ENCODE measurements around the gene EDRF1.
"Not testable (repeated sequence)": the region's sequence is repeated elsewhere in the genome, so short reads cannot be mapped to it uniquely, and the experiment has no call there.

EDRF1 gene

DNA sequence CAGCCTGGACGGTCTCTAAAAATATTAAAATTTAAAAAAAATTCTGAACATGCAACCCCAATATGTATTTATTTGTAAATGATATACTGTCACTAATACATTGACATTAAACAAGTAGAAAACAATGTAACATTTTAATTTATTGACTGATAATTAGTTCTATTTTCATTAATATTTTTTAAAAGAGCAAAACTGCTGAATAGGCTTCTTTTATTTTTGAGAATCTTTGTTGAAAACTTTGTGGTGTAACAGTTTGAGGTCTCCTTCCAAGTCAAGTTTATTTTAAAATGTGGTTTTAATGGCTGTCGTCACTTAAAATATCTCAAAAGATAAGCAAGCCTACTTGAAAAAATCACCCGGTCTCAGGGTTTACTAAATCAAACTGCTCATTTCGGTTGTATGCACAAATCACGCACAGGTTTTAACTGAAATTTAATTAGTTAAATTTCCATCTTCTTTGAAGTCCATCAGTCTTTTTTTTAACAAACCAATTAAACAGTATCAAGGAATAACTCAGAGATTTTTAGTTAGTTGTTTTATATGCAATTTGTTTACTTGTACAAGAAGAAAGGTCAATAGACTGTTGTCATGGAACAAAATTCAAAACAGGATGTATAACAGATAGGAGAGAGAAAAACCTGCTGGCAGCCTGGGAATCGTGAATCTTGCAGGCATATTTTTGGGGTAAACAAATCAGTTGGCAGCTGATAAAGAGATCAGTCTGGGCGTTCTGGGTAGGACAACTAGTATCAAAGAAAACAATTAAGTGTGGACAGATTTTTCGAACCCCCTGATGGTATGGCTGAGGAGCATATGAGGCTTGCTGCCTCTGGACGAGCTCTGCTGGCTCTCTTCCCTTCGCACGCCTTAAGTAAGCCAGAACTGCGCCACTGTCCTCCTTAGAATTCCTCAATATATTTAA, 9.7 kb upstream of the EDRF1 start:
- no peak for DNase-seq (ENCODE audit: low read depth in 2 of 2)

DNA sequence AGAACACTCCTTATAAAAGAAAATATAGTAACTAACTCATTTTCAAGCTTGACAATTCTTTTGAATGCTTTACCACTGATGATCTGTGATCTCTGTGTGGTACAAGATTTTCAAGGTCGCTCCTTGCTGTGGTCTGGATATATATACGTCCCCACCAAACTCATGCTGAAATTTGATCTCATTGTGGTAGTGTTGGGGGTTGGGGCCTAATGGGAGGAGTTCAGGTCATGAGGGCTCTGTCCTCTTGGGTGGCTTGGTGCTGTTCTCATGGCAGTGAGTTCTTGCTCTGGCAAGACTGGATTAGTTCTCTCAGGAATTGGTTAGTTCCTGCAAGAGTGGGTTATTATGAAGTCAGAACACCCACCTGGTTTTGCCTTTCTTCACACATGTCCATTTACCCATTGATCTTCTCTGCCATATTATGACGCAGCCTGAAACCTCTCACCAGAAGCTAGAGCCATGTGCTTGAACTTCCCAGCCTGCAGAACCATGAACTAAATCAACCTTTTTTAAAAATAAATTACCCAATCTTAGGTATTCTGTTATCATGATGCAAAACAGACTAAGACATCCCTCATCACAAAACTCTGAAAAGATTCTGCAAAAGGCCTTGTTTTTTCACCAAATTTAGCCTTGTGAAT, 8.3 kb upstream of the EDRF1 start:
- DNase-seq (ENCODE audit: low read depth in 2 of 2) = no peak

DNA sequence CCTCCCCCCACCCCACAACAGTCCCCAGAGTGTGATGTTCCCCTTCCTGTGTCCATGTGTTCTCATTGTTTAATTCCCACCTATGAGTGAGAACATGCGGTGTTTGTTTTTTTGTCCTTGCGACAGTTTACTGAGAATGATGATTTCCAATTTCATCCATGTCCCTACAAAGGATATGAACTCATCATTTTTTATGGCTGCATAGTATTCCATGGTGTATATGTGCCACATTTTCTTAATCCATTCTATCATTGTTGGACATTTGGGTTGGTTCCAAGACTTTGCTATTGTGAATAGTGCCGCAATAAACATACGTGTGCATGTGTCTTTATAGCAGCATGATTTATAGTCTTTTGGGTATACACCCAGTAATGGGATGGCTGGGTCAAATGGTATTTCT, 4.8 kb upstream of the EDRF1 start:
- DNase-seq (ENCODE audit: low read depth in 2 of 2) = not testable (repeated sequence)

DNA sequence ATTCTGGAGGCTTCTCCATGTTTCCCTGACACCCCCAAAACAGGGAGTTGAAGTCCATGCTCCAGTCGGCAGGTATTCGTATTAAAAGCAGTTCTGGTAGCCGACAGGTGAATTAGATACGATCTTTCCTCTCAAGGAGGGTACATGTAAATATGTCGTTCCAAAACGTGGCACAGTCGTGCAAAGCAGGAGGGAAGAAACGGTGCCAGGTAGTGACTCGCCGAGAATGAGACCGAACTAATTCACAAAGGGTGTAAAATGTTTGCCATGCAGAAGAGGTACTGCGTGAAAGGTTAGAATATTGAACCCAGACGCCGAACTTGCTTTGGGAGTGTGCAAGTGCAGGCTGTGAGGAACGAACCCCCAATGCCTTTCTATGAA, 483 bp downstream of the EDRF1 start:
- DNase-seq (ENCODE audit: low read depth in 2 of 2) = no peak

DNA sequence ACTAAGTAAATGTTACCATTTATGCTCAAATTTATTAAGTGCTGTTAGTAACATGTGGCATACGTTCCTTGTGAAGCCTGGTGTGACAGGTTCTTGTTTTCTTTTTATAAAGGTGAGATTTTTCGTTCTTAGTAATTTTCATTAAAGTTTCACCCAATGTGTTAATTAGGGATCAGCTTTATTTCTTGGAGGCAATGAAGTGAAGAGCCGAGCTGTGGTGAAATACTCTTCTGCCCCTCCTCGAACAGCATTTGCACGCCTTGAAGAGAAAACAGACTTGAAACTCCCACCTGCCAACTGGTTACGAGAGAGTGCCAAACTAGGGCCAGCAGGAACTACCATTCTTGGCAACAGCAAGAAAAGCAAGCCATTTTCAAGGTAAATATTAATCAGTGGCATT, 1.5 kb downstream of the EDRF1 start:
- DNase-seq (ENCODE audit: low read depth in 2 of 2) = no peak

DNA sequence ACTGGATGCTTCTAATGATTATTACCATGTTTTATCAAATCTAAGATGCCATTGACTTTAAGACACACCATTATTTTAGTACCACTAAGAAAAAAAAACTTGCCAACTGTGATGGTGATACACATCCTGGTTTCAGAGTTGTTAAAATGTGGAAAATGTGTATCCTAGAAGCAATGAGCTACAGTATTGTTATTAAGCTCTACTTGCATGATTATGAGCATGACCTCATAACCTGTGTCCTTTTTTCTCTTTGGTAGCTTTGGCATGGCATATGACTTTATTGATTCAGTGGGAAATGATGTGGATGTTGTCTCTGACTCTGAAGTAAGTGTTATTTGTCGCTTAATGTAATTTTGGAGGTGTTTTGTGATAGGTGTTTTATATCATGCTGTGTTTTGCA, 3.3 kb downstream of the EDRF1 start:
- no peak for DNase-seq (ENCODE audit: low read depth in 2 of 2)

DNA sequence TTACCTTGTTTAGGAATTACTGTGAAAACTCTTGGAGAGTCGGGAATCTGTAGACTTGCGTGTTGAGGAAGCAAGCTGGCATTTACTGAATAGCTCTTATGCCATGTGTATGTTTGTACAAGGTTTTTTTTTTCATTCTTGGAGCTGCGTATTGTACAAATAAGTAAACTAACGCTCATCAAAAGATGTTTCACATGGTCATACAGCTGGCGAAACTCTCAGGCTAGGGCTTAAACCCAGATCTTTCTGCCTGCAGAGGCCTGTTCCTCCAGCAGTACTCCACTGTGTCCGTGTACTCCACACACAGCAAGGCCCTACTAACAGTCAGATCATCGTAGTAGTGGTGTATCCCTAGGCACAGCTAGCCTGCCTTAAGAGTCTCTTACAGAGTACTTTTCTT, 7.4 kb downstream of the EDRF1 start:
- no peak for DNase-seq (ENCODE audit: low read depth in 2 of 2)

DNA sequence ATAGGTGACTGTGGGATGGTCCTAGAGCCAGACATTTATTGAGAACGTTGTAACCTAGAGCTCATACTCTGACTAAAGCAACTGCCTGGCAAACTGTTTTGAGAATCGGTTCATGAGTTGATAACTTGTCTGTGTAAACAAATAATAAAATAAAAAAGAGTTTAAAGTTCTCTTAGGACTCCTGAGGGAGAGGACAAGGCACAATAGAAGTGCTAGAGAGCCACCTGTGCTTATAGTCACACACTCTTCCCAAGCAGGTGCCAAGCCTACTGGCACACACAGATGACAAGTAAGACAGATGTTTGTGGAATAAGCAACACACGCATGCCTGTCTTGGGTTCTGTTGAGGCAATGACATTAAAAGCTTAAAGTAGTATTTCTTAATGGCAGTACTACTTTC, 7.9 kb downstream of the EDRF1 start:
- no peak for DNase-seq (ENCODE audit: low read depth in 2 of 2)

DNA sequence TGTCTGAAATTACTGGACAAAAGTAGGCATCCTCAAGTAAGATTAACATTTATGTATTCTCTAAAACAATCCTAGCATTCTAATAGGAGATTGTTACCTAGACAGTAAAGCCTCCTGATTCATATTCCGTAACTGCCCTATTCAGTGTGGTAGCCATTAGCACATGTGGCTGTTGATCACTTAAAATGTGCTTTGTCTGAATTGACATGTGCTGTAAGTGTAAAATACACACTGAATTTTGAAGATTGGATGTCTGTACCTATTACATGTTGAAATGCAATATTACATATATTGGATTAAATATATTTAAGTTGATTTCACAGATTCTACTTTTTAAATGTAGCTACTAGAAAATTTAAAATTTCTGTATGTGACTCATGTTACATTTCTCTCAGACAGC, 14.6 kb downstream of the EDRF1 start:
- DNase-seq (ENCODE audit: low read depth in 2 of 2) = no peak

DNA sequence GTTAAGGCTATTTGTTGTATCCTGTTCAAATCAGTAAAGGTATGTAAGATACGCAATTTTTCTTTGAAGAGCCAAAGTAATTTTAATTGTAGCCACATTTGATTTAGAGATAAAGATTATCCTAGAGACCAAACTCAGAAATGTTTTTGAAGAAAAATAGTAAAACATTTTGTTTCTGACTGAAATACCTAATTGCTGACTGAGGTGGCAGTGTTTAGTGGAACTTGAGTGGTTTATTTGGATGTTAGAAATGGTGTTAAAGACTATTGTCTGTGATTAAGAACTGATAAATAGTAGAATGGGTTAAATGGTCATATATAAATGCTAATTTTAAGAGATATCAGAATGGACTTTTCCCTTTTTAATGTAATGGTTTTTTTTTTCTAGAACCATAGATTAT, 15.3 kb downstream of the EDRF1 start:
- no peak for DNase-seq (ENCODE audit: low read depth in 2 of 2)

DNA sequence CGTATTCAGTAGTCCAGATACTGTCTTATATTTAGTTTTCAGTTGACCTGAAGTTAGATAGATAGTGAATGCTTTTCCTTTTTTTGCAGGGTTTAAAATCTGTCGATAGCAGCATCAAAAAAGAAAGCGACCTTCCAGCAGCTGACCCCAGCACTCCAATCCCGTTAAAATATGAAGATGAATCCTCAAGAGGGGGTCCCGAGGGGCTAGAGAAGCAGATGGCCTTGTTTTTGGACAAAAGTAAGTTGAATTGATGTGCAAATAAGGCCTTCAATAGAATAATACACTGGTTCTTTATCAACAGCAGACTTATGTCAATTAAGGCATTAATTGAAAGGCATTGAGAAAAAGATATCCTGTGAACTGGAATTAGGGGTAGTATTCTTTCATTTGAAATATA, 18.7 kb downstream of the EDRF1 start:
- DNase-seq (ENCODE audit: low read depth in 2 of 2) = no peak

DNA sequence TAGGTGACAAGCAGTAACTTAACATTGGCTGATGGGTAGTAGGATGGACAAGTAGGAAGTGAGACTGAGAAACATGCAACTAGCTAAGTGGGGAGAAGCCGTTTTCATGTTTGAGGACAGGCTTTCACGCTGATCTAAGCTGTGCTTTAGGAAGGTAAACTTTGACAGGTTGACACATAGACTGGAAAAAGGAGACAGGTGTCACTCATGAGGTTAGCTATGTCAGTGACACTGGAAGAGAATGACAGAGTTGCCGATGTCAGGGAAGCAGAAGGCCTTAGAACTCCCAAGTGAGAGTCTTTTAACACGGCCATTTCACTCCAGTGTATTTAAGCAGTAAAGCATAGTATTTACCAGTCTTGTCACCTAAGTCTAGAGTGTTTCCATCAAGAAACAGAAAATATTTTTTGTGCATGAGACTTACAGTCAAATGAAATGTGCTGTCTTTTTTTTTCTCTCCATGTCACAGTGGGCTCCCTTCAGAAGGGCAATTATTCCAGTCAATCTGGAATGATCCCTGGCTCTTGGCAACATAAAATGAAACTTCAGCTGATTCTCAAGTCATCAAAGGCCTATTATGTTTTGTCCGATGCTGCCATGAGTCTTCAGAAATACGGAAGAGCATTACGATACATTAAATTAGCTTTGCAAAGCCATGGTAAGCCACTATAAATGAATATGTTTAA, 20.6 kb downstream of the EDRF1 start:
- DNase-seq (ENCODE audit: low read depth in 2 of 2) = no peak

DNA sequence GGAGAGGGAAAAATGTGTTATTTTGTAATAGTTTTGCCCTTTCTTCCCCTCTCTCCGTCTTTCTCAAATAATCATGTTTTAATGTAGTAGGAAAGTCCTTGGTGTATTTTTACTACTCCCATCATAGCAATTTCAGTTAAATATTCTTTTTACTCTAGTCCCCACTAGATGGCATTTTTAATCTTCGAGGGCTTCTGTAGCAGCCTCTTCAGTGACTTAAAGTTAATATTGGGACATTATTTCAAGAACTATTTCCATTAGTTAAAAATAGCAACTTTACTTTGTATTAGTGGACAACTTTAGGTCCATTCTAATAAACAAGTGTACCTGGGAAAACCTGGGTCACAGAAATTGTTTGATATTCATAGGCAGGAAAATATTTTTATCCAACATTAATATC, 23.0 kb downstream of the EDRF1 start:
- DNase-seq (ENCODE audit: low read depth in 2 of 2) = no peak

DNA sequence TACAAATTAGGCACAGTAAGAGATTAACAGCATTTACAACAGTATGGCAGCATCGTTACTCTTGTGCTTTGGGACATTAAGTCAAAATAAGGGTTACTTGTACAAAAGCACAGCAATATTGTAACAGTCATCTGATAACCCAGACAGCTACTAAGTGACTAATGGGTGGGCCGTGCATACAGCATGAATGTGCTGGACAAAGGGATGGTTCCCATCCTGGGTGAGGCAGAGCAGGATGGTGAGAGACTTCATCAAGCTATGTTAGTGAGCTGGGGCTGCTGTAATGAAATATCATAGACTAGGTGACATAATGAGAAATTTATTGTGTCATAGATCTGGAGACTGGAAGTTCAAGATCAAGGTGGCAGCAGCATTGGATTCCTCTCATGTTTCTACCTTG, 25.4 kb downstream of the EDRF1 start:
- no peak for DNase-seq (ENCODE audit: low read depth in 2 of 2)

DNA sequence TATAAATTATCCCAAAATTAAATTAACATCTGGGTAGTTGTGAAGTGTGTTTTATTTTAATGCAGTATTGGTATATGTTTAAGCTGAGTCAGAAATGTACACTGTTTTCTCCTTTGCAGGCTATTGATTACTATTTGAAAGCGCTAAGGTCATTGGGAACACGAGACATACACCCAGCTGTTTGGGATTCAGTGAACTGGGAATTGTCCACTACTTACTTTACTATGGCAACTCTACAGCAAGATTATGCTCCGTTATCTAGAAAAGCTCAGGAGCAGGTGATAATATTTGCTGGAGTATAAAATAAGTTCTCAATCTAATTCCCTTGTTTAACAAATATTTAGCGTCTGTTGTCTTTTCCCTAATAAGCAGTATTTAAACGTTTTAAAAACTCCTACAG, 27.9 kb downstream of the EDRF1 start:
- DNase-seq (ENCODE audit: low read depth in 2 of 2) = no peak

DNA sequence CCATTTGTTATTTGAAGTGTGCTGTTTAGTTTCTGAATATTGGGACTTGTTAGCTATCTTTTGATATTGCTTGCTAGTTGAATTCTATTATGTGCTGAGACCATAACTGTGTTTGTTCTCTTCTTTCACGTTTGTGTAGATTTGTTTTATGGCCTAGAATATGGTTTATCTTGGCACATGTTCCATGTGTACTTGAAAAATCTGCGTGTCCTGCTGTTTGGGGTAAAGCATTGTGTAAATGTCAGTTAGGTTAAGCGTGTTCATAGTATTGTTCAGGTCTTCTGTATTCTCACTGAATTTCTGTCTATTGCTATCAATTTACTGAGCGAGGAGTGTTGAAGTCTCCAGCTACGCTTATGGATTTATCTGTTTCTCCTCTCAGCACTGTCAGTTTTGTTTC, 36.7 kb downstream of the EDRF1 start:
- DNase-seq (ENCODE audit: low read depth in 2 of 2) = no peak

DNA sequence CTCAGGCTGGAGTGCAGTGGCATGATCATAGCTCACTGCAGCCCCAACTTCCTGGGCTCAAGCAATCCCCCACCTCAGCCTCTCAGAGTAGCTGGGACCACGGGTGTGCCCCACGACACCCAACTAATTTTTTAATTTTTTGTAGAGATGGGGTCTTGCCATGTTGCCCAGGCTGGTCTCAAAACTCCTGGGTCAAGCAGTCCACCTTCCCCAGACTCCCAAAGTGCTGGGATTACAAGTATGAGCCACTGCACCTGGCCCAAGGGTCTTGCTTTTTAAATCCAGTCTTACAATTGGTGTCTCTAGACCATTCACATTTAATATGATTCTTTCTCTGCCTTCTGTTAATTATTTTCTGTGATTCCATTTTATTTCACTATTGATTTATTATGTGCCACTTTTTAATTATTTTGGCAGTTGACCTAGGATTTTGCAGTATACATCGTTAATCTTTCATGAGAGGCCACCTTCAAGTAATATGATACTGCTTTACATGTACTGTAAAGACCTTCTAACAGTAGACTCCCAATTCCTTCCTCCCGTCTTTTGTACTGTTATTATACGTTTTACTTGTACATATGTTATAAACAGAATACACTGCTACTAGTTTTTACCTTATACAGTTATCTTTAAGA, 37.5 kb downstream of the EDRF1 start:
- no peak for DNase-seq (ENCODE audit: low read depth in 2 of 2)

DNA sequence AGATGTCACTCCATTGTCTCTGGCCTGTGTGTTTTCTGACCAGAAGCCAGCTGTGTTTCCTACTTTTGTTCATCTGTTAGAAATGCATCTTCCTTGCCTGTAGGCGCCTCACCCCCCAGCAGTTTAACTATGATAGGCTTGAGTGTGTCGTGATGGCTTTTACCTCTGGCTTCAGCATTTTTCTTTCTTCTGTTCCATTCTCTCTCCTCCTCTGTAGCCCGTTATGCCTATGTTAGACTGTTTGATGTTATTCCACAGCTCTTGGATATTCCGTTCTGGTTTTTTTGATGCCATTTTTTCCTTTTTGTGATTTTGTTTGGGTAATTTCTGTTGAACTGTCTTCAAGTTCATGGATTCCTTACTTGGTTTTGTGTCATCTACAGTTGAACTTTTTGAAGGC, 38.2 kb downstream of the EDRF1 start:
- no peak for DNase-seq (ENCODE audit: low read depth in 2 of 2)

DNA sequence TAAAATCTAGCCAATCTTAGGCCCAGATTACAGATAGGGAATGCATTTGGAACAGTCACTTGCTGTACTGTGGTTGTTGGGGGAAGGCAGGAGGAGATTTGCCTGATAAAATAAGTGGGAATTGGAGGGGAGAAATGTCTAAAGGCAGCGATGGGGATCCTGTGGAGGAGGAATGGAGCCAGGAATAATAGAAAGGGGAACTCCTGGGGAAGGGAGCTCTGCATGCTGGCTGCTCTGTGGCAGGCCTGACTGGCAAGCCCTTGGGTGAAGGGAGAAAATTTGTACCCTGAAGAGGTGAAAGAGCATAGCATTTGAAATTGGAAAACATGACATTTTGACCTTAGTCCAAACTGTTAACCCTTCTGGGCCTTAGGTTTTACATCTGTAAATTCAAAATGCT, 42.5 kb downstream of the EDRF1 start:
- no peak for DNase-seq (ENCODE audit: low read depth in 2 of 2)

DNA sequence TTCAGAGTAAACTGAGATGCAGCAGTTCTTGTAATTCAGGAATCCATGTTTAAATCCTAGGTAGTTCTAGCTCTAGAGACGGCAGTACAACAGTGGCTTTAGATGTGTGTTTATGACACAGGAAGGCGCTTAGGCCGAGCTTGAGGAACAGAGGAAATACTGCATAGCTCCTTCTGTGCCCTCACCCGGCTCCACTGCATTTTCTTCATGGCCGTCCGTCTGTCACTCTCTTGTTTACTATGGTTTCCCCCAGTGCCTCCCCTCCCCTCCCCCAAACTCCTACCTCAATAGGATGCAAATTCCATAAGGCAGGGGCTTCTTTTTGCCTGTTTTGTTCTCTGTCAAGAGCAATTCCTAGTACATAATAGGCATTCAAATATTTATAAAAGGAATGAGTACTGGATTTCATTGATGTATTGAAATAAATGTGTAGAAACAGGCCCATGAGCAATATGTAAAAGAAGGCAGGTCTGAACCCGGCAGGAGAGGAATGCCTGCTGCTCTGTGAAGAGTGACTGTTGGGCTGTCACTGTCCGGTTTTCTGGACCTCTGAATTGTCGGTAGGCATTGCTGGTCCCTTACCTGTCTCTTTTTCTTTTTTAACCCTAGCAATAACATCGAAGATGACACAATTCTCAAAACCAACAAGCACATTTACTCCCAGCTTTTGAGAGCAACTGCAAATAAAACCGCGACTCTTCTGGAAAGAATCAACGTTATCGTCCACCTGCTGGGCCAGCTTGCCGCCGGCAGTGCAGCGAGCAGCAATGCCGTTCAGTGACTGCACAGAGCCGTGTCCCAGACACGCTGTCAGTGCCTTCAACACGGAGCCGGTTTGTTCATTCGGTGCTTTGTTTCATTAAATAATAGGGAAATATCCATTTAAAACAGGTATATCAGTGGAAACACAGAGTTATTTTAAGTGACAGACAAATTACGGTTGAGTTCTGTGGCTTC, 43.5 kb downstream of the EDRF1 start:
- no peak for DNase-seq (ENCODE audit: low read depth in 2 of 2)

DNA sequence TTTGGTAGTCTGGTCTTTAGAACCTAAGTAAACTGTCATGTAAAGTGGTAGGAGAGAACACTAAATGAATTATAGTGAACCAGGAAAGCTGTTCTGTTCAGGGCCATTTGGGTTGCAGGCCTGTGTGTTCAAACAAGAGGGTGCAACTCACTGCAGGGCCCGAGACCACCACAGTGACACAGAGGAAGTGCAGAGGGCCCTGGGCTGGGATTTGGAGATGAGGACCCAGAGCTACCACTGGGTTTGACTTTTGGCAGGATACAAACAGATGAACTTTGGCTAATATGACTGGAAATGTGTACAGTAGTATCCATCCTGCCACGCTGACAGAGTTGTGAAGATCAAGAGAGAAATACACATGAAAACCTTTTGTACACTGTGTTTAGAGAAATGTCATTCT, 46.3 kb downstream of the EDRF1 start:
- no peak for DNase-seq (ENCODE audit: low read depth in 2 of 2)

Data from activated CD4-positive, alpha-beta T cell treated with anti-CD3 and anti-CD28 coated beads for 24 hours (primary cell).